Transverse colon (tissue), 4 donors: ENCODE measurements around the gene DCUN1D5. TPM values are rescaled to one million over a fixed set of nuclear protein-coding genes. Genes with fewer than 3 reads are reported as not detected.

Experiments used
- DNase-seq: peaks from one replicate; pipeline ENCODE4 v3.0.0-alpha.2; 2019
- H3K27ac ChIP-seq, 4 donors: fragments of 200-600 bp; sonication (generic); 2 replicates each; pipeline ENCODE4 v1.5.1; 2016 to 2018; ENCODE audit warnings: inconsistent platforms in 4 of 4
- H3K27me3 ChIP-seq: fragments of 200-600 bp; sonication (generic); 2 replicates; pipeline ENCODE4 v1.5.1; 2017; ENCODE audit warnings: inconsistent platforms
- H3K36me3 ChIP-seq, 4 donors: fragments of 200-600 bp; sonication (generic); 2 replicates each; pipeline ENCODE4 v1.5.1; 2017 to 2019; ENCODE audit warnings: inconsistent platforms in 4 of 4
- H3K4me1 ChIP-seq, 4 donors: fragments of 200-600 bp; sonication (generic); 2 replicates each; pipeline ENCODE4 v1.5.1; 2017 to 2020; ENCODE audit warnings: inconsistent platforms in 4 of 4
- H3K4me3 ChIP-seq, 4 donors: fragments of 200-600 bp; sonication (generic); 1 replicate in 1 of 4; 2 replicates in 3 of 4; pipeline versions ENCODE4 v1.5.1 to v1.6.1; 2017 to 2019; ENCODE audit warnings: inconsistent platforms in 4 of 4
- H3K9me3 ChIP-seq, 2 donors: fragments of 200-600 bp; sonication (generic); 2 replicates each; pipeline ENCODE4 v1.5.1; 2017 to 2019; ENCODE audit warnings: inconsistent platforms in 2 of 2
- CTCF ChIP-seq, 5 experiments: fragments of 200-600 bp in 3 of 5; fragments of 450-650 bp in 2 of 5; sonication (generic) in 3 of 5; IDR thresholded peaks; 1 replicate in 2 of 5; 2 replicates in 3 of 5; pipeline ENCODE4 v1.5.1; 2016 to 2017; ENCODE audit warnings: antibody characterized with exemption in 5 of 5, inconsistent platforms in 3 of 5, mild to moderate bottlenecking in 2 of 5, moderate library complexity in 1 of 5
- EP300 ChIP-seq: sonication (generic); formaldehyde crosslinking; IDR thresholded peaks from one replicate; pipeline ENCODE4 v1.6.1; 2017; ENCODE audit warnings: antibody characterized with exemption, low read depth
- POLR2A ChIP-seq: fragments of 450-650 bp; IDR thresholded peaks from one replicate; pipeline ENCODE4 v1.6.1; 2016; ENCODE audit warnings: antibody characterized with exemption, mild to moderate bottlenecking, moderate library complexity
- POLR2AphosphoS5 ChIP-seq, 3 donors: sonication (generic); formaldehyde crosslinking; IDR thresholded peaks; one replicate each; pipeline ENCODE4 v1.6.1; 2016; ENCODE audit warnings: antibody characterized with exemption in 3 of 3
- WGBS, 2 donors: methylation state at CpG; one replicate each; pipeline ENCODE4 v1.1.5; 2018; ENCODE audit warnings: low coverage in 1 of 2; 5-methylcytosine and 5-hydroxymethylcytosine counted together
- in situ Hi-C, 4 donors: fragments of 200-750 bp; cut with MboI; loops; one replicate each; pipeline versions ENCODE4 v1.15.0 to v1.15.1; 2017; ENCODE audit warnings: low sequenced_read_pairs in 3 of 4, low pct_ligation_motif_present in 1 of 4, low pct_unique_long_range_greater_than_20kb in 1 of 4
- intact Hi-C: fragments of 100-400 bp; cut with DNase I; formaldehyde crosslinking; loops from one replicate; pipeline ENCODE4 v1.15.1; 2023; ENCODE audit warnings: low total_unique reads
- total RNA-seq, 4 donors: library from RNA; depleted of rRNA; stranded (reverse); fragments of >200 nt; gene quantifications; one replicate each; pipeline ENCODE4 v1.1.0, GENCODE V29; 2016

DCUN1D5 gene
- total RNA-seq, 4 donors from 2014 or later: 4.5 to 48.8 (median 24.4) TPM

DNA sequence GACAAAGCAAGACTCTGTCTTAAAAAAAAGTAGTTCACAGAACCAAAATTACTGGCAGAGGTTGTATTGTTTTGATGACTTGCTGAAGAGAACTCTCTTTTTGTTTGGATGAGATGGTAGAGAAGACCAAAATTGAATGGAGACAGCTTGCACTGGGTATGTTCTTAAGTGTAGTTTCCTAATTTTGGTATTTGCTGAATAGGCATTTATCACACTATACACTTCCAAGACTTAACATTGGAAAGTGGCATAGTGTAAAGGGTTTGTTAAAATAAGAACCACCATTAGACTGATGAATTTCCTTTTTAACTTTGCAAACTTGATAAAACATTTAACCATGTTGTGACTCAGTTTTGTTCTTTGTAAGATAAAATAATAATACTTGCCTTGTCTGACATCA is 5.3 kb upstream of the DCUN1D5 start:
- no peak for TF ChIP-seq POLR2A
- no peak for TF ChIP-seq EP300
- no peak for TF ChIP-seq CTCF (IDR thresholded peaks at IDR 0.05)
- no peak for TF ChIP-seq POLR2AphosphoS5 (IDR thresholded peaks at IDR 0.05)
- intact Hi-C loops: no loop called here
- Histone ChIP-seq H3K4me1 (peaks cover 0 to 5% (median 1%) of the 10 kb centered on the region in 4 donors), H3K27me3 (peaks cover 48% of the 10 kb centered on the region), H3K27ac (no peak overlapping the region), H3K9me3 (no peaks in the 10 kb centered on the region), H3K36me3 (no peaks in the 10 kb centered on the region), H3K4me3 (no peak overlapping the region)
- no peak for DNase-seq
- in situ Hi-C loops: no loop called here

- in situ Hi-C loops (no loop called here), intact Hi-C loops (no loop called here)
- TF ChIP-seq EP300 (no peak), POLR2AphosphoS5 (IDR thresholded peaks at IDR 0.05) (no peak), POLR2A (no peak), CTCF (IDR thresholded peaks at IDR 0.05) (no peak)
- 0 to 1% methylated on average over 2 to 26 of the region's 26 CpGs for WGBS, 2 donors
- Histone ChIP-seq H3K4me3 (peak overlapping the region; percentile 87 to 99 (median 92)), H3K4me1 (peaks cover 12 to 30% (median 19%) of the 10 kb centered on the region in 4 donors), H3K27me3 (peaks cover 29% of the 10 kb centered on the region), H3K27ac (peak overlapping the region; percentile 89 to 94 (median 91)), H3K9me3 (no peaks in the 10 kb centered on the region), H3K36me3 (no peaks in the 10 kb centered on the region)
- peak; percentile 35 for DNase-seq
These were observed 728 bp downstream of the DCUN1D5 start for GRCh38 chr11:103091064-103091800.

GRCh38 chr11:103086461-103086860 is 5.5 kb downstream of the DCUN1D5 start:
- Histone ChIP-seq H3K9me3 (no peaks in the 10 kb centered on the region), H3K27ac (no peak overlapping the region), H3K36me3 (peaks cover 0 to 15% (median 0%) of the 10 kb centered on the region in 4 donors), H3K27me3 (no peaks in the 10 kb centered on the region), H3K4me3 (no peak overlapping the region), H3K4me1 (peaks cover 12 to 24% (median 18%) of the 10 kb centered on the region in 4 donors)
- TF ChIP-seq POLR2A (no peak), EP300 (no peak), POLR2AphosphoS5 (IDR thresholded peaks at IDR 0.05) (no peak), CTCF (IDR thresholded peaks at IDR 0.05) (no peak)
- intact Hi-C loops (no loop called here), in situ Hi-C loops (no loop called here)
- DNase-seq: no peak

- peaks cover 0 to 15% (median 0%) of the 10 kb centered on the region in 4 donors for H3K36me3 ChIP-seq
- in situ Hi-C loops: no loop called here
- no peaks in the 10 kb centered on the region for H3K27me3 ChIP-seq
- WGBS, 2 donors: 86 to 87% methylated on average over 1 of the region's 1 CpG
- no peak for DNase-seq
- H3K4me1 ChIP-seq: peaks cover 8 to 20% (median 15%) of the 10 kb centered on the region in 4 donors
- TF ChIP-seq EP300: no peak
- no peak for TF ChIP-seq POLR2AphosphoS5 (IDR thresholded peaks at IDR 0.05)
- TF ChIP-seq POLR2A: no peak
- TF ChIP-seq CTCF (IDR thresholded peaks at IDR 0.05): no peak
- no peak overlapping the region for H3K27ac ChIP-seq
- no peaks in the 10 kb centered on the region for H3K9me3 ChIP-seq
- intact Hi-C loops: no loop called here
- no peak overlapping the region for H3K4me3 ChIP-seq
These were observed 6.1 kb downstream of the DCUN1D5 start for GRCh38 chr11:103085758-103086365.
